Measurements from ENCODE around the gene C9orf153. TPM values are rescaled to one million over a fixed set of nuclear protein-coding genes. Genes with fewer than 3 reads are reported as not detected.

C9orf153 gene
- polyA plus RNA-seq, 1 donor: 0.22 TPM

GRCh38 chr9:86176468-86176867, 83.0 kb downstream of the C9orf153 start:
- no peak for DNase-seq
- Histone ChIP-seq H3K36me3 (ENCODE audit: control insufficient read depth, insufficient read depth, low read length) (no peaks in the 10 kb centered on the region), H3K4me3 (ENCODE audit: low read length) (no peak overlapping the region), H3K4me1 (ENCODE audit: control insufficient read depth, insufficient read depth, low read length) (no peaks in the 10 kb centered on the region), H3K27me3 (ENCODE audit: control insufficient read depth, insufficient read depth, low read length) (no peaks in the 10 kb centered on the region), H3K9me3 (ENCODE audit: control insufficient read depth, low read depth, low read length) (no peaks in the 10 kb centered on the region), H3K27ac (ENCODE audit: low read length) (no peak overlapping the region)
- WGBS (ENCODE audit: insufficient coverage, low lambda C conversion rate): 100% methylated on average over 1 of the region's 5 CpGs

GRCh38 chr9:86175743-86176456, 83.6 kb downstream of the C9orf153 start:
- no CpG with 5 or more reads among the region's 5 CpGs for WGBS (ENCODE audit: insufficient coverage, low lambda C conversion rate)
- no peaks in the 10 kb centered on the region for H3K4me1 ChIP-seq (ENCODE audit: control insufficient read depth, insufficient read depth, low read length)
- DNase-seq: no peak

DNA sequence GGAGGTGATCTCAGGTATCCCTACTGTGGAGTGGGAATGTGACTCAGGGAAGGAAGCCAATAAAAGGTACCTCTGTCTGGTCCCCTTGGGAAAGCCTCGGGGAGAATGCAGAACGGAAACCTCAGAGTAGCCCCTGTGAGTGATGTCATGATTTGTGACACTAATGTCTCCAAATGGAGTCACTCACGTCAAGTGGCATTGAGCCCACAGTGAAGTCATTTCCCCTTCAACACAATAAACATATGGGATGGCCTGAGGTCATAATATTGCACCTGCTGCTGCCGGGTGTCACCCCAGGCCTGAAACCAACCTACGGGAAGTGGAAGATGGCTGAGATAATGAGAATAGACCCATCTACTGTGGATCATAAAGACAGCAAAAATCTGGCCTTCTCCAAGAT, 84.2 kb downstream of the C9orf153 start:
- Histone ChIP-seq H3K36me3 (ENCODE audit: control insufficient read depth, insufficient read depth, low read length) (no peaks in the 10 kb centered on the region), H3K27ac (ENCODE audit: low read length) (no peak overlapping the region), H3K9me3 (ENCODE audit: control insufficient read depth, low read depth, low read length) (no peaks in the 10 kb centered on the region), H3K4me3 (ENCODE audit: low read length) (no peak overlapping the region), H3K4me1 (ENCODE audit: control insufficient read depth, insufficient read depth, low read length) (no peaks in the 10 kb centered on the region), H3K27me3 (ENCODE audit: control insufficient read depth, insufficient read depth, low read length) (no peaks in the 10 kb centered on the region)
- no CpG with 5 or more reads among the region's 5 CpGs for WGBS (ENCODE audit: insufficient coverage, low lambda C conversion rate)
- DNase-seq: no peak

More at GRCh38 chr9:86175743-86176456, 83.6 kb downstream of the C9orf153 start:
- Histone ChIP-seq H3K27me3 (ENCODE audit: control insufficient read depth, insufficient read depth, low read length) (no peaks in the 10 kb centered on the region), H3K4me3 (ENCODE audit: low read length) (no peak overlapping the region), H3K27ac (ENCODE audit: low read length) (no peak overlapping the region), H3K9me3 (ENCODE audit: control insufficient read depth, low read depth, low read length) (no peaks in the 10 kb centered on the region), H3K36me3 (ENCODE audit: control insufficient read depth, insufficient read depth, low read length) (no peaks in the 10 kb centered on the region)

Other genes starting within 250 kb of the C9orf153 start
- 124 TPM for gene GOLM1, start 160.1 kb downstream of the C9orf153 start, polyA plus RNA-seq
- 37.2 TPM for gene ISCA1, start 22.9 kb upstream of the C9orf153 start, polyA plus RNA-seq
- gene TUT7, start 94.8 kb upstream of the C9orf153 start, polyA plus RNA-seq: 24.7 TPM

Measured in large intestine (tissue), 3 donors.